HG02973 (cell line): ENCODE results near the gene ANKRD11.
"Not testable (repeated sequence)": the region's sequence is repeated elsewhere in the genome, so short reads cannot be mapped to it uniquely, and the experiment has no call there.

Source experiments
- ATAC-seq: cut with Tn5 transposase; IDR thresholded peaks from one replicate; pipeline ENCODE4 v1.9.1; 2021; ENCODE audit warnings: moderate library complexity; ENCODE audit not compliant: unreplicated experiment

ANKRD11 gene

GRCh38 chr16:89275837-89276720, 214.3 kb downstream of the ANKRD11 start:
- no peak for ATAC-seq

GRCh38 chr16:89275284-89275584, 215.1 kb downstream of the ANKRD11 start:
- no peak for ATAC-seq

GRCh38 chr16:89274561-89275283, 215.6 kb downstream of the ANKRD11 start:
- no peak for ATAC-seq

DNA sequence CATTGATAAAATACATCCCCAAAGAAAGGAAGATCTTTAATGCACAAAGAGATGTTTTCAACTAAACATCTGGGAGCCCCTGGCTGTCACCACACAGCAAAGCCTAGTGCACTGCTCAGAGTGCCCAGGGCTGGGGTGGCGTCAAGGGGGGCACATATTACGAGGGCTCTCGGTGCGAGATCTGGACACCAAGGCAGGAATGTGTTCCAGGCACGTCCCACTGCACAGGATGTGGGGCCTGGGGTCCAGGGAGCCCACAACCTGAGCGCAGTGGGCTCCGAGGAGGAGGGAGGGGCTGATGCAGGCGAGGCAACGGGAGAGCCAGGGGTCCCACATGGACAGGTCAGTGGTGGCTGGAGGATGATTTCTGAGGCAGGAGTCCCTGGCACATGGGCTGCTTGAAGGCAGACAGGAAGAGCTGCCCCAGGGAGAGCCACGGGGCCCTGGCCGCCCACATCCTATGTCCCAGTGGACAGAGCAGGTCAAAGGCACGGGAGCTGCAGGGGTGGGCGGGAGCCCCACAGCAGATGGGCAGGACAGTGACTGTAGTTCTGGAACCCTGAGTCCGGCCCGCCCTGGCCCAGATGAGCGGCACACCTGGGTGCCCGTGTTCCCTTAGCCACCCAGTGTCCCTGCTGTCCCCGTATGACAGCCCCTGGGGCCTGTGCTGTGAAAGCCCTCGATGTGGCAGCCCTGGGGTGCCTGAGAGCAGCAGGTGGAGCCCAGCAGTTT, 216.5 kb downstream of the ANKRD11 start:
- no peak for ATAC-seq

GRCh38 chr16:89272631-89273030, 217.7 kb downstream of the ANKRD11 start:
- no peak for ATAC-seq

- ATAC-seq, result no peak
Measured at GRCh38 chr16:89270666-89271345, 219.6 kb downstream of the ANKRD11 start.

GRCh38 chr16:89269805-89270665, 220.3 kb downstream of the ANKRD11 start:
- no peak for ATAC-seq

DNA sequence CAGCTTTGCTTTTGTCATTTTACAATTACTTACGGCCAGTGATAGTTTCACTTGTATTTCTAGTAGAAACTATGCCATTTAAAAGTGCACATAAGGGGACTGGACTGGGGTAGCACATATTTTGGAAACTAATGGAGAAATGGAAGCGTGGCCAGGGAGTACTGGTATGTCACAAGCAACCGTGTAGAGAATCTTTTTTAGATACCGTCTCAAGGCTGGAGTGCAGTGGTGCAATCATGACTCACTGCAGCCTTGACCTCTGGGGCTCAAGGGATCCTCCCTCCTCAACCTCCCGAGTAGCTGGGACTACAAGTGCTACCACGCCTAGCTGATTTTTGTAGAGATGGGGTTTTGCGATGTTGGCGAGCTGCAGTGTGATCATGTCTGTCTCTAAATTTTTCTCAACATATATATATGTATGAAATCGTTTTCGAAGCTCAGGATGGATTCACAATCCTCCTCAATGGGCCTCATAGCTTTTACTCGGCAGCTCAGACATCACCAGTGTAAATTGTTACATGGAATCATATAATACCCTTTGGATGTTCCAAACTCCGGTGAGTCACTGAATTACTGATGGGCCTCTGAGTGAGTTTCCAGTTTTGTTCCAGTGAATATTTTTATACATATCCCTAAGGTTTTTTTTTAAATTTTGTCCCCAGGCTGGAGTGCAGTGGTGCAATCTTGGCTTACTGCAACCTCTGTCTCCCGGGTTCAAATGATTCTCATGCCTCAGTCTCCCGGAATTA, 221.2 kb downstream of the ANKRD11 start:
- no peak for ATAC-seq

- no peak for ATAC-seq
Measured at GRCh38 chr16:89268585-89268984, 221.8 kb downstream of the ANKRD11 start.

DNA sequence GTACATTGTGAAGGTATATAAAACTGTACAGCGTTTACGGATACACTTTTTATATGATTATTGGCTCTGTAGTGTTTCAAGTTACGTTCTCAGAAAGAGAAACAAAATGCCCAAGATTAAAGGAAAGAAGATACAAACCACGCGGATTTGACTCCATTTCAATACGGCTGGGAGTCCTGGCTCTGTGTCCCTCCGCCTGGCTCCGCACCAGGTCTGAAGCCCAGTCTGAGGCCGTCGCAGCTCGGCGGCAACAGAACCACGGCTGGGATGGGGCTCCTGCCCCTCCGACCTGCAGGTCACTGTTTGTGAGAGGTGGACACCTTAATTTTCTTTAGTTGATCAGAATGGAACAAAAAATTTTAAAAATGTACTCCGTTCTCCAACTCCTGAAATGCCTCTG, 222.6 kb downstream of the ANKRD11 start:
- ATAC-seq, result not testable (repeated sequence)

DNA sequence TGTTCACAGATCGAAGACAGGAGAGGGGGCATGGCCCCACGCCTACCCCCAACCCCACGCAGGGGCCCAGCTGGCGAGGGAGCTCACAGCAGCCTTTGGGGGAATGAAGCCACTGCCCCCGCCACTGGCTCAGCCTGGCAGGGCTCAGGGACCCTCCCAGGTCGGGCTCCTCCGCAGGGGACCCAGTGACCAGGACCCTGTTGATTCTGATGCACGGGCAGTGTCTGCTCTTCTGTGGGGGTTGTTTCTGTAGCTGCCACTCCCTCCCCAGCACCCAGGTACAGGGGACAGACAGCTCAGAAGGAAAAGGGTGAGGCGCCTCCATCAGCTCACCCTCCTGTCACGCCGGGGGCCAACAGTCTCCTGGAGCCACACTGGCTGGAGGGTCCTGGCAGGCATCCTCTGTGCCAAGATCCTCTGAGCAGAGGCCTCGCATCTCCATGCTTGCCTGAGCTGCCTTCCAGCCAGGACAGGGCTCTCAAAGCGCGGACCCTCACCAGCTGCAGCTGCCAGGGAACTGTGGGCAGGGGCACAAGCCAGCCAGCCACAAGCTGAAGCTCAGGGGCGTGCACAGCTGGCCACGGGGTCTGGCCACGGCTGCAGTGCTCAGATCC, 223.7 kb downstream of the ANKRD11 start:
- no peak for ATAC-seq

- ATAC-seq, result no peak
Measured at GRCh38 chr16:89265647-89266046, 224.7 kb downstream of the ANKRD11 start.

- no peak for ATAC-seq
Measured at GRCh38 chr16:89264800-89265550, 225.4 kb downstream of the ANKRD11 start.

DNA sequence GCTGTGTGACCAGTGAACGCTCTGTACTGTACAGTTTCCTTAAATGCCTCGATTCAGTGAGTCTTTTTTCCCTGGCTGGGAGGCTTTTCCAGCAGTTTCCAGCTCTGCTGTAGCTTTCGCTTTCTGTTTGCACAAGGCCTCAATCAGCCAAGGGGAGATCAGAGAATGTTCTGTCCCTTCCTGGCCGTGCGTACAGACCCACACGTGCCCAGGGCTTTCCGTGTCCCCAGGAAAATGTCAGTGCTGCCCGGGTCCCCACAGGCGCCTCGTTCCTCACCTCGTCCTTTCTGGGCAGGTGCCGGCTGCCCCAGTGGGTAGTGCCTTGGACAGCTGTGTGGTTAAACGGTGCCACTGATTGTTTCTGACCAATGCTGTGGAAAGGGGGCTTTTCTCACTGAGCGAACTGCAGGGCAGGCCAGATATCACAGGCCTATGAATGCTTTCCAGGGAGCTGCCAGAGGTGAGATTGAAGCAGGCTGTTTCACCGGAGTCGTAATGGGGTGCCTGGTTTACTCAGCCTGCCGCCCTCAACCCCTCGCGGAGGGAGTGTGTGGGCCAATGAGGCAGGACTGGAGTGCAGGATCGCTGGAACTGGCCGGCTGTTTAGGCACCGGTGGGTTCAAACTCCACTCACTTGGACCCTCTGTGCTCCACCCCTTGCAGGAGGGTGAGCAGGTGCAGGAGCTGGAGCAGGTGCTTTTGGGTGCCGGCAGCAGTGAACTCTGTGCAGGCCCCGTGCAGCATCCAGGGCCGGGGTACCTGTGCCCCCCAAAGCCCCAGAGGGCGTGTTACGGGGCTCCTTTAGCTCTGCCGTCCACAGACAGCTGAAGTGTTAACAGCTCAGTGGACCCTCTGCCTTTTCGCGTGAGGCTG, 228.4 kb downstream of the ANKRD11 start:
- ATAC-seq, result no peak

- not testable (repeated sequence) for ATAC-seq
Measured at GRCh38 chr16:89259901-89260300, 230.5 kb downstream of the ANKRD11 start.

GRCh38 chr16:89257757-89258465, 232.4 kb downstream of the ANKRD11 start:
- no peak for ATAC-seq

GRCh38 chr16:89257281-89257731, 233.1 kb downstream of the ANKRD11 start:
- ATAC-seq, result no peak
